HG02623 (cell line): Measurements from ENCODE around the gene SBF2.
A peak's percentile ranks its signal among the peaks of the same experiment; 100 is the strongest.
"Not testable (repeated sequence)": the region's sequence is repeated elsewhere in the genome, so short reads cannot be mapped to it uniquely, and the experiment has no call there.

ENCODE experiments used
- ATAC-seq: cut with Tn5 transposase; IDR thresholded peaks from one replicate; pipeline ENCODE4 v1.9.1; 2021; ENCODE audit warnings: moderate library complexity; ENCODE audit not compliant: unreplicated experiment

The SBF2 gene

GRCh38 chr11:10122326-10123197 lies 171.5 kb downstream of the SBF2 start:
- no peak for ATAC-seq

GRCh38 chr11:10118865-10119264 lies 175.2 kb downstream of the SBF2 start:
- no peak for ATAC-seq

- ATAC-seq: no peak
These were observed 176.2 kb downstream of the SBF2 start for GRCh38 chr11:10117709-10118351.

GRCh38 chr11:10116588-10116987 lies 177.4 kb downstream of the SBF2 start:
- ATAC-seq: no peak

GRCh38 chr11:10114593-10115404 lies 179.2 kb downstream of the SBF2 start:
- no peak for ATAC-seq

- no peak for ATAC-seq
These were observed 180.2 kb downstream of the SBF2 start for GRCh38 chr11:10113852-10114251.

DNA sequence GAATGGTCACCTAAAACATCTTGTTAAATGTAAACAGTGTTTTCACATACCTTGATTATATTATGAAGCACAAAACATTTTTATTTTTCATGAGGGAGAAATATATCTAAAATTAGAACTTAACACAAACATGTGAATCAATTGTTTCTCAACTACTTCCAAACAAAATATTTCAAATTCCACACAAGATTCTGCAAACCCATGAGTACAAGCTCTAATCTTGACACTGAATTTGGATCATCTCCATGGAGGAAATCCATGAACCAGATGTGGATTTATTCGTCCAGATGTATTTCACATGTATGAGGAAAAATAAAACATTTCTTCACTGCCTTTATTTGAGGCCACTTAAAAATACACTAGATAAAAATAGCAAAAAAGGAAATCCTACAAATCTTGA lies 184.2 kb downstream of the SBF2 start:
- no peak for ATAC-seq

- no peak for ATAC-seq
These were observed 184.9 kb downstream of the SBF2 start for GRCh38 chr11:10108915-10109680.

DNA sequence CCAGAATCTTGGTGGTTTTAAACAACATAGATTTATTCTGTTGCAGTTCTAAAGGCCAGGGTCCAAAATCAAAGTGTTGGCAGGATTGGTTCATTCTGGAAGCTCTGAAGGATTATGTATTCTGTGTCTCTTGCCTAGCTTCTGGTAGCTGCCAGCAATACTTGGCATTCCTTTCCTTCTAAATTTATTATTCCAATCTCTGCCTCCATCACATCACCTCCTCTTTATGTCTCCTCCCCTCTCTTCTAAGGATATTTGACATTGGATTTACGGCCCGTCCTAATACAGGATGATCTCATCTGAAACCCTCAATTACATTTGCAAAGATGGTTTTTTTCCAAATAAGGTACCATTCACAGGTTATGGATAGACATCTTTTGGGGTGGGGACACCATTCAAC lies 186.5 kb downstream of the SBF2 start:
- no peak for ATAC-seq

DNA sequence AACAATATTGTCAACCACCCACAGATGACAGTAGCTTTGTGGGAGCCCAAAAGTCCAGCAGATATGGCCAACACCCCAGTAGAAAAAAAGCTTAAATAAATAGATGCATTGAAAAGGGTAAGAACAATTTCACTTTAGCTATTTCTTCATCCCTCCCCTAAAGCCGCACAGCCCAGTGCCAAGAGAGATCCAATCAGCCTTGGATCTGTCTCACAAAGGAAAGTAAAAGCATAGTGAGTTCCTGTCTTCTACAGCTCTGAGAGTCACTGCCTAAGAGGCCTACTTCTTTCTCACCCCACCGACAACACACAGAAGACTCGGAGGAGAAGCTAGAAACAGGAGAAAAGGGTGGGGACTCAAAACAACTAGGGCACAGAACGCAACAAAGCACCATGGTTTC lies 196.4 kb downstream of the SBF2 start:
- no peak for ATAC-seq

DNA sequence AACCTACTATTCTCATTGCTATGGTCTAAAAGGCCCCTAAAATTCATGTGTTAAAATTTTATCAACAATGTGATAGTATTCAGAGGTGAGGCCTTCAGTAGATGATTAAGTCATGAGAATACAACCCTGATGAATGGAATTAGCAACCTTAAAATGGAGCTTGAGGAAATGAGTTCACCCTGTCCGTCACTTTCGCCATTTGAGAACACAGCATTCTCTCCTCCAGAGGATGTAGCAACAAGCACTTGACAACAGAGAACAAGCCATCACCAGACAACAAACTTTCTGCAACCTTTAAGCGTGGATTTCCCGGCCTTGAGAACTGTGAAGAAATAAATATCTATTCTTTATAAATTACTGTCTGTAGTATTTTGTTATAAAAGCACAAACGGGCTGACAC lies 197.0 kb downstream of the SBF2 start:
- no peak for ATAC-seq

DNA sequence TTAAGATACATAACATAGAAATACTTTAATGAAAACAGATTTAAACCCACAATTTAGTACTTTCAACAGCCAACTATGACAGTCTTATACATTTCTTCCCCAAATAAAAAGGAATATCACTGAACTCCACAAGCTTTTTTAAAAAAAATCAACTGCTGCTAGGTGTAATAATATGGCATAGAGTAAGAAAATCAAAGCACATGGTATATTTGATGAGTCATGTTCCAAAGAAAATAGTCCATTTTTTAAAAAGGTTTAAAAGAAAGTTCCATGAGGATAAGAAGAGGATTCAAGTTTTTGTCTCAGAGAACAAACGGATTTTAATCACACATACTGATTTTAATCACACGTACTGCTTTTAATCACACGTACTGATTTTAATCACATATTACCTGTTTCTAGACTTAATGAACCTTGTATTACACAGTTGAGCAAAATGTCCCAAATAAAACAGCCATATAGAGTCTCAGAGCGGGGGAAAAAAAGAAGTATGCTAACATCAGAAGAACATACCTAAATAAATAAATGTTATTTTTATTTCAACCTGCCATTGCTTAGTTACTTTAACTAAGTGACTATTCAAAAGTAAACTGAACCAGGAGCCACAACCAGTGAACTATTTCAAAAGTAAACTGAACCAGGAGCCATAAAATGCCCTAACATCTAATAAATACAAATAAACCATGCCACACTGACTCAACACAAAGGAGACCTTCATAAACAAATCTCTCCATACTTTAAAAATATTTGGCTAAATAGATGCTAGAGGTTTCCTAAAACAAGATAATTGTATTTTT lies 198.4 kb downstream of the SBF2 start:
- ATAC-seq: no peak

DNA sequence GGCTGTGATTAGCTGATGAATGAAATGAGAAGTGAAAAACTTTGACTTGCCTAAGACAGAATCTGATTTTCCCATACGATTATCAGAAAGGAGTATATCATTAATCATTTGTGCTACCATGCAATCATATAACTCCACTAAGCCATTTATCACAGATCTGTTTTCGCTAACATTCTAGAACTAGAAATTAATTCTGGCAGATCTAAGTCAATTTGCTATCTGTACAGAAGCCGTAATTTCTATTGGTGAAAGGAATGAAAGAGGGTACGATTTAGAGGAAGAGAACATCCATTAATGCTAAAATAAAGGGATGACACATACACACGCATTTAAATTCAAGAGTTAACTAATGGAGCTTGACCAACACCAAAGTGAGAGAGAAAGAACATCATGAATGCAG lies 201.6 kb downstream of the SBF2 start:
- ATAC-seq: no peak

GRCh38 chr11:10091314-10092045 lies 202.5 kb downstream of the SBF2 start:
- no peak for ATAC-seq

DNA sequence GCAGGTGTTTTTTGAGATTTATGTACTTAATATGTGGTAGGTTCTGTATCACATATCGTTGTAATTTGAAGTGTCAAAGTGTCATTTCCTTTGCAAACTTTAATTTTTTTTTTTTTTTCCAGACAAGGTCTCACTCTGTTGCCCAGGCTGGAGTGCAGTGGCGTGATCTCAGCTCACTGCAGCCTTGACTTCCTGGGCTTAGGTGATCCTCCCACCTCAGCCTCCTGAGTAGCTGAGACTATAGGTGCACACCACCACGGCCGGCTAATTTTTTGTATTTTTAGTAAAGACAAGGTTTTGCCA lies 206.1 kb downstream of the SBF2 start:
- not testable (repeated sequence) for ATAC-seq

GRCh38 chr11:10087186-10087922 lies 206.7 kb downstream of the SBF2 start:
- no peak for ATAC-seq

DNA sequence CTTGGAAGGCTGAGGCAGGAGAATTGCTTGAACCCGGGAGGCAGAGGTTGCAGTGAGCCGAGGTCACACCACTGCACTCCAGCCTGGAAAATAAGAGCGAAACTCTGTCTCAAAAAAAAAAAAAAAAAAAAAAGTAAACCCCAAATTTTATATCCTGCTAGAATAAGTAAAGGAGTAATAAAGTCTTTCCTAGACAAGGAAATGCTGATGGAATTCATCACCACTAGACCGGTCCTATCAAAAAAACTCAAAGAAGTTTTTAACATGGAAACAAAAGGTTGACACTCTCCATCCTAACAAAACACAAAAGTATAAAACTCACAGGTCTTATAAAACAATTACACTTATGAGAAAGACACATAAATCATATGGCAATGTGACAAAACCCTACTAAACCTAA lies 213.9 kb downstream of the SBF2 start:
- ATAC-seq: no peak

DNA sequence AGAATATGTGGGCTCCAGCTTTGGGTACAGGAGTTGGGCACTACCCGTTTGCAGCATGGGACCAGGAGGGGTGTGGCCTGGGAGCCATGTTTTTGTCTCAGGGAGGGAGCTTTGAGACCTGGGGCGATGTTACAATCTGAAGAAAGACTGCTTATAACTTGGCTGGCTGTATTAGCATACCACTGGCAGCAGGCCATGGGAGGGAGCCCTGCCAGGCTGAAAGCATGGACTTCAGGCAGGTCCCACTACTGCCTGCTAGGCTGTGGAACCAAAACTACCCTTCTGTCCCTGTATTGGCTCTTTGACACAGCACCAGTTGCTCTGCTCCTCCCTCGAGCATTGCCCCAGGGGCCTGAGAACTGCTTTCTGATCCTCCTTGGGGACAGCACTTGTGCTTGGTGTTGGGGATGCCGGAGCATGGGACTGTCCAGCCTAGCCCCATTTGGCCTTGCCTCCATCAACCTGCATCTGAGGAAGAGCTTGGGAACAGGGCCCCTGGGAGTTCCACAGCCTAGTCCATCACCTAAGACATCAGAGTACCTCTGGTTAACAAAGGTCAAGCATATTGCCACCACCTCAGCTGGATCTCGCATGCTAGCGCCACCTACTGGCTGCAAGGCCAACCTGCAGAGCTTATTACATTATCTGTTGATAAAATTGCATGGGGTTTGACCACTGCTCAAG lies 217.4 kb downstream of the SBF2 start:
- ATAC-seq: peak; percentile 64
